Brain microvascular endothelial cell (primary cell): ENCODE measurements around the gene BMPR1A.

ENCODE experiments used
- DNase-seq: peaks from one replicate; pipeline ENCODE4 v3.0.0-alpha.2; 2020
- H3K27ac ChIP-seq: fragments of 250-450 bp; sonication (Bioruptor Pico); 2 replicates; pipeline ENCODE4 v1.5.1; 2020; ENCODE audit warnings: mild to moderate bottlenecking, moderate library complexity
- H3K27me3 ChIP-seq: fragments of 250-450 bp; sonication (Bioruptor Pico); replicated peaks from 2 replicates; pipeline ENCODE4 v1.5.1; 2020; ENCODE audit warnings: mild to moderate bottlenecking
- H3K36me3 ChIP-seq: fragments of 250-450 bp; sonication (Bioruptor Pico); replicated peaks from 2 replicates; pipeline ENCODE4 v1.5.1; 2020; ENCODE audit warnings: mild to moderate bottlenecking
- H3K4me3 ChIP-seq: 2 replicates; pipeline ENCODE4 v1.5.1; 2011; ENCODE audit warnings: low read depth, mild to moderate bottlenecking, control low read depth, low read length, moderate library complexity
- in situ Hi-C: cut with HindIII; loops from 2 replicates; pipeline ENCODE4 v1.10.0; 2017; ENCODE audit warnings: low sequenced_read_pairs, low pct_ligation_motif_present
- TF ChIP-seq, protein P1 (sequence below): IDR thresholded peaks from 2 replicates; pipeline ENCODE4 v1.5.1; 2011; ENCODE audit warnings: low read depth, mild to moderate bottlenecking, moderate library complexity, low read length, control low read depth, inconsistent platforms; ENCODE audit errors: missing control alignments

BMPR1A gene

GRCh38 chr10:86753638-86754434 is 2.6 kb upstream of the BMPR1A start:
- no peak overlapping the region for H3K27ac ChIP-seq
- H3K4me3 ChIP-seq = no peak overlapping the region
- in situ Hi-C loops = no loop called here
- no peaks in the 10 kb centered on the region for H3K27me3 ChIP-seq
- no peak for DNase-seq
- no peaks in the 10 kb centered on the region for H3K36me3 ChIP-seq
- TF ChIP-seq, protein P1, sequence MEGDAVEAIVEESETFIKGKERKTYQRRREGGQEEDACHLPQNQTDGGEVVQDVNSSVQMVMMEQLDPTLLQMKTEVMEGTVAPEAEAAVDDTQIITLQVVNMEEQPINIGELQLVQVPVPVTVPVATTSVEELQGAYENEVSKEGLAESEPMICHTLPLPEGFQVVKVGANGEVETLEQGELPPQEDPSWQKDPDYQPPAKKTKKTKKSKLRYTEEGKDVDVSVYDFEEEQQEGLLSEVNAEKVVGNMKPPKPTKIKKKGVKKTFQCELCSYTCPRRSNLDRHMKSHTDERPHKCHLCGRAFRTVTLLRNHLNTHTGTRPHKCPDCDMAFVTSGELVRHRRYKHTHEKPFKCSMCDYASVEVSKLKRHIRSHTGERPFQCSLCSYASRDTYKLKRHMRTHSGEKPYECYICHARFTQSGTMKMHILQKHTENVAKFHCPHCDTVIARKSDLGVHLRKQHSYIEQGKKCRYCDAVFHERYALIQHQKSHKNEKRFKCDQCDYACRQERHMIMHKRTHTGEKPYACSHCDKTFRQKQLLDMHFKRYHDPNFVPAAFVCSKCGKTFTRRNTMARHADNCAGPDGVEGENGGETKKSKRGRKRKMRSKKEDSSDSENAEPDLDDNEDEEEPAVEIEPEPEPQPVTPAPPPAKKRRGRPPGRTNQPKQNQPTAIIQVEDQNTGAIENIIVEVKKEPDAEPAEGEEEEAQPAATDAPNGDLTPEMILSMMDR = no peak

- in situ Hi-C loops = no loop called here
- H3K27me3 ChIP-seq = no peaks in the 10 kb centered on the region
- peak overlapping the region; percentile 79 for H3K4me3 ChIP-seq
- TF ChIP-seq, protein P1 = no peak
- no peaks in the 10 kb centered on the region for H3K36me3 ChIP-seq
- peak overlapping the region; percentile 92 for H3K27ac ChIP-seq
- no peak for DNase-seq
These were observed 1.0 kb upstream of the BMPR1A start for GRCh38 chr10:86755454-86755739.

- in situ Hi-C loops = no loop called here
- Histone ChIP-seq H3K36me3 (no peaks in the 10 kb centered on the region), H3K27ac (peak overlapping the region; percentile 92), H3K27me3 (no peaks in the 10 kb centered on the region), H3K4me3 (peak overlapping the region; percentile 79)
- TF ChIP-seq, protein P1 = no peak
- peak; percentile 69 for DNase-seq
These were observed 494 bp upstream of the BMPR1A start for GRCh38 chr10:86755740-86756510.

DNA sequence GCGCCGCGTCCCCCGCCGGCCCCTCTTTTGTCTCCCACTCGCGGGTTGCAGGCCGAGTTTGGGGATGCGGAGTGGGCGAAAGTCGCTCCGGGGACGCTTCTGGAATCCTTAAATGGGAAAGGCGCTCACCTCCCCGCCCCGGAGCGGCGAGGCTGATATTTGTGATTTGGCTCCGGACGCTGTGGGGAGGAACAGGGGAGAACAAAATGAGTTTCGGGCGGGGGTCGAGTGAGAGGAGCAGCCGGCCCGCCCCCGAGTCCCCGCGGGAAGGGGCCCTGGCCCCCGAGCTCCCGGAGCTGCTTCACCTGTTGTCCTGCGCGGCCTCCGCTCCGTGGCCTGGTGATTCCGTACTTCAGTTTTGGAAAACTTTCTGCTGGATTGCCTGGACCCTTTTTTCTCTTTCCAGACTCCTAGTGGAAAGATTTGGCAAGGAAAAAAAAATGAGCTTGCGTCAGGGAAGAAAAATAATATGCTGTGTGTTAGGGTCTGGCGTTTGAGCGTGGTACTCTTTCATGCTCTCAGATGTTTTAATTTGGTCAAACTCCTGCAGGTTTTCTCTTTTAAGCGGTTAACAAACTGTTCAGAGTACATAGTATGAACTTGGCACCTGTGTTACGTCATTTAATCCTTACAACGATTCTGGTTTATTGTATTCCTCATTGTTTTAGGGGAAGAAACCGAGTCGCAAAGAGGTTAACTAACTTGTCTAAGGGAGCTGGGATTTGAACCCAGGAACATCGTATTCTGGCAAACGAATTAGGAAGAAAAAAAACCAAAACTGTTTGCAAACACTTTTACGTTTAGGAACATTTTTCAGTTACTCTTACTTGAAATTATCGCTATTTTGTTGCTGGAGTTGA is 924 bp downstream of the BMPR1A start:
- H3K4me3 ChIP-seq = peak overlapping the region; percentile 80
- no peaks in the 10 kb centered on the region for H3K36me3 ChIP-seq
- DNase-seq = peak; percentile 26
- in situ Hi-C loops = no loop called here
- peak overlapping the region; percentile 60 for H3K27ac ChIP-seq
- TF ChIP-seq, protein P1 = peak; percentile 51
- H3K27me3 ChIP-seq = no peaks in the 10 kb centered on the region

DNA sequence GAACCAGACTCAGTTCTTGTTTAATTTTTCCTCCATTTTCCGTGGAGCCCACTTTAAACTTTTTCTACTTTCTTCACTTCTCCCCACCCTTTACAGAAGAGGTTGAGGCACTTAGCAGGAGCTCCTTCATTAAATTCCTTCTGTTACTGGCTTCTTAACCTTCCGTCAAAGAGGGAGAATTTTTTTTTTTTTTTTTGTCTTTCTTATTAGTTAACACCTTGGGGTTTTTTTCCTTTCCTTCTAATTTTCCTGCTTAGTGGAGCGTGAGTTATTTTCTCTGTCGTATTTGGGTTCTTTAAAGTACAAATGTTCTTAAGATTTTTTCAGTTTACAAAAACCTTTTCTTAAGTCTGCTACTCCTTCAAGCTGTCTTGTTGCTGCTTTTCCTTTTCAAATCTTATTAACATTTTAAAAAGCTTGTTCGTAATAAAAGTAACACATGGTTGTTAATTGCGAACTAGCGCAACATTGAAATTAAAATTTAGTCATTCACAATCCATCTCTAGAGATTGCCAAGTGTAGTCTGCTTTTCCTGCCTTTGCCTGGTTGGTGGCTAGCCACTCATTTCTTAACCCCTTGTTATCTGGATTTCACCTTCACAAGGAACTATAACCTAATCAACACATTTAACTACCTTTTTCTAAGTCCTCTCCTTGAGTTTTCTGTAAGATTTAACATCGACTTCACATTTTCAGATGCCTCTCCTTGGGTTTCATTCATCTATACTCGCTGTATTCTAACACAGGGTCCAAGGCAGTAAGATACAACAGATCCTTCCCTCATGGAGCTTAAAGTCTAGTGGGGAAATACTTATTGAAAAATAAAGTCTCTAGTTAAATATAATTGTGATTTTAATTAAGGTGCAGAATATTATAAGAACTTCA is 2.0 kb downstream of the BMPR1A start:
- Histone ChIP-seq H3K27ac (no peak overlapping the region), H3K27me3 (no peaks in the 10 kb centered on the region)

More for the DNA sequence above, 2.0 kb downstream of the BMPR1A start:
- TF ChIP-seq, protein P1 = no peak
- H3K36me3 ChIP-seq = no peaks in the 10 kb centered on the region
- peak overlapping the region; percentile 80 for H3K4me3 ChIP-seq
- no peak for DNase-seq
- in situ Hi-C loops = no loop called here
